H1 (cell line): ENCODE results near the gene RNF130. TPM values are rescaled to one million over a fixed set of nuclear protein-coding genes. Genes with fewer than 3 reads are reported as not detected.
A peak's percentile ranks its signal among the peaks of the same experiment; 100 is the strongest.

Source experiments
- CTCF ChIA-PET: fragments of 300-600 bp; sonication (Branson Sonifier 250); formaldehyde crosslinking; loops from one replicate; lab custom pipeline; 2021; ENCODE audit not compliant: partially characterized antibody; lab: Charles Lee
- POLR2A ChIA-PET: fragments of 300-600 bp; sonication (Branson Sonifier 250); formaldehyde crosslinking; loops from one replicate; lab custom pipeline; 2021; ENCODE audit warnings: inconsistent platforms; ENCODE audit not compliant: partially characterized antibody; lab: Charles Lee
- DNase-seq, 2 experiments: peaks; one replicate each; pipeline versions ENCODE4 v3.0.0 to v3.0.0-alpha.2; 2010 to 2022; ENCODE audit warnings: low spot score in 2 of 2, low read depth in 1 of 2, mixed read lengths in 1 of 2
- FAIRE-seq: peaks from 2 replicates; lab custom pipeline; 2011; peaks lifted over from hg19 to GRCh38; lab: Jason Lieb, UNC
- H2AFZ ChIP-seq: 2 replicates; pipeline ENCODE4 v1.8.1; 2012; ENCODE audit warnings: low read length, inconsistent platforms
- H2AK5ac ChIP-seq: 2 replicates; pipeline ENCODE4 v1.6.1; 2013; ENCODE audit warnings: low read depth, low read length
- H2BK120ac ChIP-seq: replicated peaks from 2 replicates; pipeline ENCODE3; 2013; ENCODE audit warnings: low read depth, low read length, inconsistent platforms
- H2BK12ac ChIP-seq: 2 replicates; pipeline ENCODE4 v1.6.1; 2013; ENCODE audit warnings: low read depth, low read length
- H2BK15ac ChIP-seq: 2 replicates; pipeline ENCODE4 v1.6.1; 2013; ENCODE audit warnings: low read length
- H2BK20ac ChIP-seq: 2 replicates; pipeline ENCODE4 v1.6.1; 2013; ENCODE audit warnings: low read length
- H2BK5ac ChIP-seq: 2 replicates; pipeline ENCODE4 v1.6.1; 2013; ENCODE audit warnings: low read depth, low read length
- H3K14ac ChIP-seq: 2 replicates; pipeline ENCODE4 v1.6.1; 2013; ENCODE audit warnings: inconsistent platforms; ENCODE audit not compliant: insufficient read length
- H3K18ac ChIP-seq: 2 replicates; pipeline ENCODE4 v1.6.1; 2013; ENCODE audit warnings: low read length; ENCODE audit errors: extremely low read depth
- H3K23ac ChIP-seq: 2 replicates; pipeline ENCODE4 v1.6.1; 2013; ENCODE audit warnings: inconsistent platforms; ENCODE audit not compliant: insufficient read length
- H3K23me2 ChIP-seq: 2 replicates; pipeline ENCODE4 v1.6.1; 2013; ENCODE audit warnings: low read depth, low read length
- H3K27ac ChIP-seq: 2 replicates; pipeline ENCODE4 v1.6.1; 2011; ENCODE audit warnings: low read depth, low read length, inconsistent platforms
- H3K27me3 ChIP-seq, 4 experiments: replicated peaks in 1 of 4; 1 replicate in 1 of 4; 2 replicates in 3 of 4; pipeline versions ENCODE4 v1.6.1 to v1.8.1; 2011 to 2013; ENCODE audit warnings: low read length in 3 of 4, mild to moderate bottlenecking in 3 of 4, inconsistent platforms in 2 of 4, mixed read lengths in 2 of 4, moderate library complexity in 1 of 4; ENCODE audit not compliant: control insufficient read depth in 3 of 4, insufficient read depth in 3 of 4; ENCODE audit errors: extremely low read depth in 1 of 4
- H3K36me3 ChIP-seq, 4 experiments: 2 replicates each; pipeline versions ENCODE4 v1.6.1 to v1.8.1; 2011 to 2013; ENCODE audit warnings: mild to moderate bottlenecking in 4 of 4, low read length in 3 of 4, moderate library complexity in 2 of 4, control low read depth in 1 of 4, inconsistent platforms in 1 of 4; ENCODE audit not compliant: insufficient read depth in 4 of 4, control insufficient read depth in 2 of 4
- H3K4ac ChIP-seq: replicated peaks from 2 replicates; pipeline ENCODE3; 2013; ENCODE audit warnings: low read length, low read depth, mixed read lengths, inconsistent platforms; ENCODE audit not compliant: insufficient read length
- H3K4me1 ChIP-seq, 4 experiments: replicated peaks in 1 of 4; 1 replicate in 1 of 4; 2 replicates in 3 of 4; pipeline versions ENCODE4 v1.6.1 to v1.8.1; 2011 to 2013; ENCODE audit warnings: low read length in 3 of 4, inconsistent platforms in 2 of 4, mixed read lengths in 1 of 4; ENCODE audit not compliant: insufficient read depth in 4 of 4, control insufficient read depth in 3 of 4
- H3K4me2 ChIP-seq, 2 experiments: 2 replicates each; pipeline versions ENCODE4 v1.6.1 to v1.8.1; 2011 to 2013; ENCODE audit warnings: low read depth in 2 of 2, low read length in 2 of 2, control low read depth in 1 of 2, inconsistent platforms in 1 of 2, mild to moderate bottlenecking in 1 of 2; ENCODE audit not compliant: insufficient read depth in 1 of 2
- H3K4me3 ChIP-seq, 4 experiments: fragments of 200-600, 300-600 bp in 1 of 4; sonication (generic), shearing (Covaris generic), sonication (Bioruptor Twin) in 1 of 4; 2 replicates each; pipeline versions ENCODE4 v1.5.1 to v1.8.1; 2011 to 2016; ENCODE audit warnings: low read length in 4 of 4, low read depth in 3 of 4, control low read depth in 2 of 4, inconsistent platforms in 2 of 4, mild to moderate bottlenecking in 2 of 4, mixed read lengths in 1 of 4, moderate library complexity in 1 of 4; ENCODE audit not compliant: insufficient read depth in 2 of 4; ENCODE audit errors: extremely low read depth in 1 of 4
- H3K56ac ChIP-seq: replicated peaks from 2 replicates; pipeline ENCODE3; 2013; ENCODE audit warnings: low read depth, mild to moderate bottlenecking, mixed read lengths, low read length, inconsistent platforms; ENCODE audit not compliant: insufficient read length
- H3K79me1 ChIP-seq: 2 replicates; pipeline ENCODE4 v1.6.1; 2013; ENCODE audit warnings: low read depth, low read length, control low read depth
- H3K79me2 ChIP-seq, 2 experiments: 2 replicates each; pipeline versions ENCODE4 v1.6.1 to v1.8.1; 2012 to 2013; ENCODE audit warnings: low read length in 2 of 2, mild to moderate bottlenecking in 2 of 2, inconsistent platforms in 1 of 2; ENCODE audit not compliant: insufficient read depth in 2 of 2, control insufficient read depth in 1 of 2
- H3K9ac ChIP-seq, 4 experiments: replicated peaks in 1 of 4; 1 replicate in 1 of 4; 2 replicates in 3 of 4; pipeline versions ENCODE4 v1.6.1 to v1.8.1; 2011 to 2013; ENCODE audit warnings: low read depth in 3 of 4, low read length in 3 of 4, control low read depth in 2 of 4, mild to moderate bottlenecking in 2 of 4, moderate library complexity in 2 of 4, inconsistent platforms in 1 of 4; ENCODE audit errors: extremely low read depth in 1 of 4
- H3K9me3 ChIP-seq, 2 experiments: 2 replicates each; pipeline versions ENCODE4 v1.6.1 to v1.8.1; 2012 to 2013; ENCODE audit warnings: mild to moderate bottlenecking in 2 of 2, moderate library complexity in 2 of 2, control low read depth in 1 of 2, inconsistent platforms in 1 of 2, low read depth in 1 of 2, low read length in 1 of 2, mixed read lengths in 1 of 2; ENCODE audit not compliant: insufficient read depth in 2 of 2
- H4K20me1 ChIP-seq, 2 experiments: replicated peaks in 1 of 2; 2 replicates each; pipeline versions ENCODE3 to v1.8.1; 2011 to 2013; ENCODE audit warnings: inconsistent platforms in 2 of 2, low read length in 2 of 2, mild to moderate bottlenecking in 1 of 2; ENCODE audit not compliant: insufficient read depth in 2 of 2, control insufficient read depth in 1 of 2
- H4K5ac ChIP-seq: 2 replicates; pipeline ENCODE4 v1.6.1; 2013; ENCODE audit warnings: low read length, low read depth, mixed read lengths, inconsistent platforms; ENCODE audit not compliant: insufficient read length
- H4K8ac ChIP-seq: 2 replicates; pipeline ENCODE4 v1.8.0; 2013; ENCODE audit warnings: mild to moderate bottlenecking, moderate library complexity, low read length, inconsistent platforms; ENCODE audit not compliant: insufficient read depth; ENCODE audit errors: extremely low read depth
- H4K91ac ChIP-seq: replicated peaks from 2 replicates; pipeline ENCODE3; 2013; ENCODE audit warnings: low read length, mixed read lengths, inconsistent platforms; ENCODE audit not compliant: insufficient read length
- ASH2L ChIP-seq: fragments of 200-600, 300-600 bp; sonication (generic); IDR thresholded peaks from one replicate; pipeline ENCODE4 v1.7.1; 2017; ENCODE audit warnings: low read length
- CEBPB ChIP-seq: IDR thresholded peaks from 2 replicates; pipeline ENCODE4 v1.6.1; 2012; ENCODE audit warnings: low read depth, low read length
- CREB1 ChIP-seq: IDR thresholded peaks from 2 replicates; pipeline ENCODE4 v1.6.1; 2012; ENCODE audit warnings: inconsistent platforms
- SAP30 ChIP-seq: fragments of 300-600 bp; sonication (generic); IDR thresholded peaks from 2 replicates; pipeline ENCODE4 v1.7.1; 2012; ENCODE audit warnings: low read length, moderate library complexity, mild to moderate bottlenecking, inconsistent platforms; ENCODE audit not compliant: insufficient read depth, insufficient replicate concordance
- TCF12 ChIP-seq: IDR thresholded peaks from 2 replicates; pipeline ENCODE4 v1.6.1; 2011; ENCODE audit warnings: low read depth, mild to moderate bottlenecking, low read length
- WGBS, 2 experiments: shearing (Covaris generic) in 1 of 2; methylation state at CpG; one replicate each; pipeline versions ENCODE4 v1.1.6 to v1.1.7; 2013 to 2015; ENCODE audit warnings: low lambda C conversion rate in 2 of 2, mixed read lengths in 2 of 2, inconsistent platforms in 1 of 2, low coverage in 1 of 2, missing lambda C conversion rate in 1 of 2; ENCODE audit not compliant: insufficient replicate concordance in 2 of 2, insufficient coverage in 1 of 2, insufficient read length in 1 of 2; ENCODE audit errors: extremely low coverage in 1 of 2, missing lambda C conversion rate in 1 of 2; 5-methylcytosine and 5-hydroxymethylcytosine counted together
- polyA plus RNA-seq, 7 experiments: library from polyadenylated mRNA; depleted of rRNA in 3 of 7; stranded (reverse) in 5 of 7; unstranded in 2 of 7; fragments of >200 nt in 5 of 7; fragments of 200-250 nt in 2 of 7; gene quantifications; 1 replicate in 5 of 7; 2 replicates in 1 of 7; 4 replicates in 1 of 7; pipeline versions ENCODE4 v1.2.1 to v1.2.3, GENCODE V29; 2011 to 2013; ENCODE audit warnings: missing spikeins in 2 of 7, mixed read lengths in 2 of 7
- total RNA-seq: library from RNA; stranded (reverse); fragmentation: NEBNext Ultra II Directional; extraction: Animal tissue kit (Norgen Biotek cat#: 25700); gene quantifications from 2 replicates; pipeline ENCODE4 v1.2.1, GENCODE V29; 2021
- TF ChIP-seq, protein P1 (sequence below): IDR thresholded peaks from 2 replicates; pipeline ENCODE4 v1.6.1; 2012; ENCODE audit warnings: low read length, inconsistent platforms

RNF130 gene
- total and polyA plus RNA-seq, 2 of the 8 experiments (the other 6 are each of a cell fraction or from before 2014, with no cell fraction given) = 65.1 to 70.0 TPM

DNA sequence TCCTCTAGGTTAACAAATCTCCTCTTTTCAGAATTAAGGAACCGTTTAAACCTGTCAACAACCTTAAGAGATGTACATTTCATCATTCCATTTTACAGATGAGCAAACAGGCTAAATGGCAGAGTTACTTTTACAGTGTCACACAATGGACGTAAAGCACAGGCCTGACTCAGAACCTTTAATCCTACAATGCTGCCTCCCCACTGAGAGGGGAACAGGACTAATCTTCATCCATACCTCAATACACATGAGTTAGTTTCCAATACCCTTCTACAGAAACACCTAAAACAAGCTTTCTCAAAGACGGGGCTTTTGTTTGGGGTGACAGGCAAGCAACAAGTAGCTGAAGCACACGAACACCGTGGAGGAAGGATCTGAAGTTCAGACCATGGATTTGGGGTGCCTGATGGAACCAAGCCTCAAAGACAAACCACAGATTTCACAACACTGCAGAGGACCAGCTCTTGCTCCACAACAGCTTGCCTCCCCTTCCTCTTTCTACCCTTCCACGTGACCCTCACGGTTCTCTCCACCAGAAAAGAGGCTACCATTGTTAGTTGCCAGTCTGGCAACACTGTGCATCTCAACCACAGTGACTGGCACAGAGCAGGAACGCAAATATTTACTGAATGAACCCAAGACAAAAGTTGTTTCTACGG, 1.8 kb downstream of the RNF130 start:
- Histone ChIP-seq H3K14ac (no peak overlapping the region), H2BK12ac (peak overlapping the region; percentile 73), H3K79me1 (peaks cover 6% of the 10 kb centered on the region; the same call in 1 of the 2 replicates), H2AK5ac (peak overlapping the region; percentile 11; the same call in 1 of the 2 replicates), H3K27me3 (peaks cover 6 to 18% (median 16%) of the 10 kb centered on the region in 4 experiments), H3K56ac (no peak overlapping the region), H2BK5ac (peak overlapping the region; percentile 22), H4K91ac (peak overlapping the region; percentile 4), H3K4me1 (peaks cover 2 to 11% (median 8%) of the 10 kb centered on the region in 4 experiments; a peak in 4 of 7 replicates), H3K27ac (no peak overlapping the region), H3K18ac (0 out of 2 replicates have a peak overlapping the region, but pooled peaks have one; percentile 20), H3K9ac (peak overlapping the region in 2 of 4 experiments; percentile 1 to 54; a peak in 1 of 7 replicates), H2BK20ac (no peak overlapping the region; the same call in 1 of the 2 replicates), H4K5ac (no peak overlapping the region), H4K20me1 (peaks cover 2 to 10% of the 10 kb centered on the region in 2 experiments), H4K8ac (no peak overlapping the region), H3K23me2 (peaks cover 14% of the 10 kb centered on the region), H3K36me3 (peaks cover 0 to 5% (median 0%) of the 10 kb centered on the region in 4 experiments; a peak in 1 of 8 replicates), H2AFZ (no peak overlapping the region), H2BK15ac (no peak overlapping the region), H2BK120ac (no peak overlapping the region), H3K4ac (no peak overlapping the region), H3K4me3 (peak overlapping the region; percentile 78 to 94 (median 93); a peak in 7 of 8 replicates), H3K23ac (no peak overlapping the region), H3K9me3 (peaks cover 8 to 12% of the 10 kb centered on the region in 2 experiments), H3K79me2 (peaks cover 16 to 66% of the 10 kb centered on the region in 2 experiments), H3K4me2 (peak overlapping the region; percentile 88 to 98)
- 41% methylated on average over 9 of the region's 9 CpGs; no CpG with 5 or more reads in 1 of the 2 experiments for WGBS, 2 experiments
- TF ChIP-seq CEBPB = peak; percentile 67
- no peak for TF ChIP-seq TCF12
- peak; percentile 40 for TF ChIP-seq SAP30
- no peak for TF ChIP-seq CREB1
- TF ChIP-seq, protein P1, sequence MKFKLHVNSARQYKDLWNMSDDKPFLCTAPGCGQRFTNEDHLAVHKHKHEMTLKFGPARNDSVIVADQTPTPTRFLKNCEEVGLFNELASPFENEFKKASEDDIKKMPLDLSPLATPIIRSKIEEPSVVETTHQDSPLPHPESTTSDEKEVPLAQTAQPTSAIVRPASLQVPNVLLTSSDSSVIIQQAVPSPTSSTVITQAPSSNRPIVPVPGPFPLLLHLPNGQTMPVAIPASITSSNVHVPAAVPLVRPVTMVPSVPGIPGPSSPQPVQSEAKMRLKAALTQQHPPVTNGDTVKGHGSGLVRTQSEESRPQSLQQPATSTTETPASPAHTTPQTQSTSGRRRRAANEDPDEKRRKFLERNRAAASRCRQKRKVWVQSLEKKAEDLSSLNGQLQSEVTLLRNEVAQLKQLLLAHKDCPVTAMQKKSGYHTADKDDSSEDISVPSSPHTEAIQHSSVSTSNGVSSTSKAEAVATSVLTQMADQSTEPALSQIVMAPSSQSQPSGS = no peak
- TF ChIP-seq ASH2L = no peak
- CTCF ChIA-PET = interaction anchor here (0.9 to 2.3 kb wide), 5 partner anchors 9 to 156 kb away, joined by 3 to 7 read pairs (median 3); no protein-coding TSS in a partner anchor
- POLR2A ChIA-PET = interaction anchor here (0.9 to 3.1 kb wide), 8 partner anchors 10 to 253 kb away, joined by 3 to 25 read pairs (median 4); no protein-coding TSS in a partner anchor
- no peak for DNase-seq
- peak; percentile 63 for FAIRE-seq
